Activated CD8-positive, alpha-beta memory T cell treated with anti-CD3 and anti-CD28 coated beads for 24 hours (primary cell): Measurements from ENCODE around the gene TCIRG1.
"Not testable (repeated sequence)": the region's sequence is repeated elsewhere in the genome, so short reads cannot be mapped to it uniquely, and the experiment has no call there.

Experiments used
- DNase-seq: peaks from one replicate; pipeline ENCODE4 v3.0.0-alpha.2; 2020

Gene TCIRG1

DNA sequence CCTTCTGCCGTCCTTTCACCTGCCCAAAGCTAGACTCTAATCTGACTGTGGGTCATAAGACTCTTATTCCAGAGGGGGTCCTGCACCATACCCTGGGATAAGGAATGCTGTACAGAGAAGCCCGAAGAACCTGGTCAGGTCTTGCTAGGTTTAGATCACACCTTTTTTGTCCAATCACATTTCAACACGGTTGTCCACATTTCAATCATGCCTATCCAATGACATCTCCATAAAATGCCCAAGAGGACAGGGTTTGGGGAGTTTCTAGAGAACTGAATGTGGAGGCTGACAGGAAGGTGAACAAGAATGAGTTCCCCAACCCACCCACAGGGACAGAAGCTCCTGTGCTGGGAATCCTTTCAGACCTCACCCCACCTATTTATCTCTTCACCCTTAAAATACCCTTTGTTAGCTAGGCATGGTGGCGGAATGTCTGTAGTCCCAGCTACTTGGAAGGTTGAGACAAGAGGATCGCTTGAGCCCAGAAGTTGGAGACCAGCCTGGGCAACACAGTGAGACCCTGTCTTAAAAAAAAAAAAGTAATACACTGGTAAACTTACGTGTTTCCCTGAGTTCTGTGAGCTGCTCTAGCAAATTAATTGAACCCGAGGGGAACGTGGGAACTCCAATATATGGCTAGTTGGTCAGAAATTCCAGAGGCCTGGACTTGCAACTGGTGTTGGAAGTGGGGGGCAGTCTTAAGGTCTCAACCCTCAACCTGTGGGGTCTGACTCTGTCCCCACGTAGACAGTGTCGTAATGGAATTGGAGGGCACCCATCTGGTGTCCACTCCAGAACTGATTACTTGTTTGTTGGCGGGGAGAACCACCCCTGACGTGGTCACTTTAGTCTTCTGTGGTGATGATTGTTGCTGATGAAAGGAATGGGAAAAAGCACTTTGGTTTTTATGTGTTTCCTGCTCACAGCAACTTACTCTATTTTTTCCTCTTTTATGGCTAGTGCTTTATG lies 17.8 kb downstream of the TCIRG1 start:
- no peak for DNase-seq

DNA sequence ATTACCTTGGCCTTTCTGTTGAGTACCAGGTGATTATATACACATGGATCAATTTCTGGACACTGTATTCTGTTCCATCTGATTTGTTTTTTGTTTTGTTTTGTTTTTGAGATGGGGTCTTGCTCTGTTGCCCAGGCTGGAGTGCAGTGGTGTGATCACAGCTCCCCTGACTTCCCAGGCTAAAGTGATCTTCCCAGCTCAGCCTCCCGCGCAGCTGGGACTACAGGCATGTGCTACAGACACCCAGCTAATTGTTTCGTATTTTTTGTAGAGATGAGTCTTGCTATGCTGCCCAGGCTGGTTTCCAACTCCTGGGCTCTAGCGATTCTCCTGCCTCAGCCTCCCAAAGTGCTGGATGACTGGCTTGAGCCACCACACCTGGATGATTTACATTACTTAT lies 19.0 kb downstream of the TCIRG1 start:
- no peak for DNase-seq

DNA sequence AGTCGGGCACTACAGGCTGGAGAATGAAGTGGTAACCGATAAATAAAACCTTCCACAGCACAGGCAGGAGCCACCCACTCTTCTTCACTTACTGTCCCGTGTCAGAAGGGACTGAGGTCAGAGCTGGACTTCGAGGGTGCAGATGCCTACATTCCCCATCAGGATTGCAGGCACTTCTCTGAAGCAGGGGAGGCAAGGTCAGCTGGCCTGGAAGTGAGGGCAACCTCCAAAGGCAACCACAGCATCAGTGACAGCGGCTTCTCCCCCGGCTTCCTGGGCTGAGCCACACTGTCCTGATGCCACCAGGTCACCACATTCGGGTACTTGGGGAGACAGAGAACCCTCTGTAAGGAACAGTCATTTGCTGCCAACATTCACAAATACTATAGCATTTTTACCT lies 22.7 kb downstream of the TCIRG1 start:
- DNase-seq = no peak

DNA sequence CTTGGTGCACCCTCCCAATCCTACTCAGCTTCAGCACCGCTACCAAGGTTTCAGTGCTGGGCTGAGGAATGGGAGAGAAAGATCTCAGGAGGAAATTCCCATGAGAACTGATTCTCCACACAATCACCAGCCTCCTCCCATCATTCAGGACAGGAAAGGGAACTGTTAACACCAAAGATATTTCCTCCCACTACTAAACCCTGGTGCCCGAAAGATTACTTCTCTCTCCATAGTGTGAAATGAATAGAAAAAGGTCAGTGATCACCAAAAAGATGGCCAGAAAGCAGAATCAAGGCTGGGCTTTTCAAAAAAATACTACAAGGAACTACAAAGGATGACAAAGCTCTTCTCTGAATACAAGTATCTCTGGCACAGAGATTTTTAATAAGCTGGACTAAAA lies 26.1 kb downstream of the TCIRG1 start:
- no peak for DNase-seq

DNA sequence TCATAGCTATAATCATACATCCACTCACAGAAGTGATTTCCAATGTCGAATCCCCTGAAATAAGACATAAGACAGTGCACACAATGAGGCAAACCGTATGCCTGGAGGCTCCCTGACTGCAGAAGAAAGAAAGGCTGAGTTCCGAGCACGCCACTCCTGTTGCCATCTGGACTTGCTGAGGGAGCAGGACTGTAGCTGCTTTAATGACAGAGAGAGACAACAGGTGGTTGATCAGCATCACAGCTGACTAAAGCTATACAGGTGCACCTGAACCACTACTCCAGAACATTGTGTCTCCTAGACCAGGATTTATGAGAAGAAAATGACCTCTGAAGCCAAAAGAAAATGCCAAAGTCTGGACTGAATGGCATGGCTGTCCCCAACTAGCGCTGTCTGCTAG lies 27.0 kb downstream of the TCIRG1 start:
- no peak for DNase-seq

DNA sequence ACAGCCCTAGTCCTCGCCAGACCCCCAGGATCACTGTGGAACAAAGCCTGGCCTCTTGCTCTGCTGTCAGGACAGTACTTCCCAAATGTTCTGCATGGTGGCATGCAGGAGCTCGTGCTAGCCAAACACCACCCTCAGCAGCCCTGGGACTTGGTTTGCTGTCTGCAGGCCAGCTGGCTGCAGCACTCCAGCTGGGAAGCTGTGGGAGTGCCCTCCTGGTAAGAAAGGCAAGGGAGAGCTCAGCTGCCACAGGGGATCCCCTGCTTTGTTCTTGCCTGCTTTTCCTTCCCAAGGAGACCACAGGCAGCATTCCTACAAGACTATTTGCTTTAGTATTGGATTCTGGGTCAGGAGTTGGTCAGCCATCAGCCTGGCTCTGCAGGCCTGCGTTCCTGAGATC lies 27.9 kb downstream of the TCIRG1 start:
- DNase-seq = no peak

DNA sequence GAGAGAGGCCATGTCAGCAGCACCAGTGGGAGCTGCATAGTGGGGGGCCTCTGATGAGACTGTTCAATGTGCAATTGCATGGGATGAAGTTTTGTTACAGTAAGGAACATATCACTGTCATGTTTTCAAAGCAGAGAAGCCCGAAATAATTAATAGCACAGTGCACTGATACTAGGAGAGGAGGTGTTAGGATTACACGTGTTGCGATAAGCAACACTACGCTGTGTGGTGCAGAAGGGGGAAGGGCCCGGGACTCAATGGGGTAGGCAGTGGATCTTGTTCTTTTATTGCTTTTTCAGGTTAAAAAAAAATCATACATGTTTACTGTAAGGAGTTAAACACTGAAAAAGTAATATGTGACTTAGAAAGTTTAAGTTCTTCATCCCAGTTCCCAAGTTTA lies 29.2 kb downstream of the TCIRG1 start:
- no peak for DNase-seq

DNA sequence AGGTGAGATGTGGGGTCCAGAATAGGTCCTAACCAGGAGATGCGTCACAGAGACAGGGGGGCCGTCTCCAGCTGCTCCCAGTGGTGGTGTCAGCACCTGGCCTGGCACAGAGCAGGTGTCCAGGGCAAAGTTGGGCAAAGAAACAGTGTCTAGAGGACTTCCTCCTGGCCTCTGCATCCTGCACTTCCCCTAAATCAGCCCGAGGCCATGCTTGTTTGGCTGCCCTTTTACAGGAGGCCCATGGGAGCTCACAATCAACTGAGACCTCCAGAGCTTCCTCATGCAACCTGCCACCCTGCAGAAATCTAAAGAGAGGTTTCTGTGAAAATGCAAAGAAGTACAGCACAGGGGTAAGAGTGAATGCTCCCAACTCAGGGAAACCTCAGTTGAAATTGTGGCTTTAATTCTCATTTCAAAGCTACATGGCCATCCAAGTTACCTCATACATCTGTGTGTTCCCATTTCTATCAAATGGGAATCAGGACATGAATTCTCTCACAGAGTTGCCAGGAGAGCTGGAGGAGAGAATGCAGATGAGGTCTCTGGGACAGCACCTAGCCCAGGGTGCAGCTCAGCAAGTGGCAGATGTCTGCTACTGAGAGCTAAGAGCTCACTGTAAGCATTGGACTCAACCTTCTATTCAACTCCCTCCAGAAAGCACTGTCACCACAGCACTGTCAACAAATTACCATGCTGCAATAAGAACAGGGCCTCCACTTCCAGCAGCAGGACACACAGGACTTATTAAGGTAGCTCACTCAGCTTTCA lies 32.6 kb downstream of the TCIRG1 start:
- no peak for DNase-seq

DNA sequence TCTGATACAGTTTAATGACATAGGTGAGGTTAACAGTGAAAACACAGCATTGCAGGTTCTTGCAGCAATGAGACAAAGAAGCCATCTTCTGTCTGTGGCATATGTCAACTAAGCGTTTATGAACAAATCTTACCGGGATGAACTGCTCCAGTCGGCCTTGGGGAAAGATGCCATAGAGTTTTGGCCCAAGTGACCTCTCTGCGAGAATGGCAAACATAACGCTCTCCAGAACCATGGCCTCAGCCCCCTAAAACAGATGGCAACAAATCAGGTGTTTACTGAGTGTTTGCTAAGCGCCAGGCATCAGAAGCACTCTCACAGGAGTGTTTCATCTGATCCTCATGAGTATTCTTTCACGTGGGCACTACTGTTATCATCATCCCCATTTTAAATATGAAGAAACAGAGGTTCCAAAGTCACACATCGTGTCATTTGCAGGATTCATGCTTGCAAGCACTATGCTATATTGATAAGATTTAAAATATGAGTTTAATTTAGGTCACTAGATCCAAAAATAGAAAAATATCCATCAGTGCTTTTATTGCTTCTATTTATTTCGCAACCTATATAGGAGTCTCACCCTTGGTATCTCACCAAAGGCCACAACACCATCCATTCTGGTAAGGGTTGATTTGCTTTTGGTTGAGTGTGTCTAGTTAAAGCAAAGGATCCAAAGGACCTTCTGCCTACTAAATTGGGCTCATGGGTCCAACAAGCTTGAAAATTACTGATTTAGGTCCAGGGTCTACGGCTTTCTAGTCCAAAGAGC lies 35.9 kb downstream of the TCIRG1 start:
- DNase-seq = no peak

DNA sequence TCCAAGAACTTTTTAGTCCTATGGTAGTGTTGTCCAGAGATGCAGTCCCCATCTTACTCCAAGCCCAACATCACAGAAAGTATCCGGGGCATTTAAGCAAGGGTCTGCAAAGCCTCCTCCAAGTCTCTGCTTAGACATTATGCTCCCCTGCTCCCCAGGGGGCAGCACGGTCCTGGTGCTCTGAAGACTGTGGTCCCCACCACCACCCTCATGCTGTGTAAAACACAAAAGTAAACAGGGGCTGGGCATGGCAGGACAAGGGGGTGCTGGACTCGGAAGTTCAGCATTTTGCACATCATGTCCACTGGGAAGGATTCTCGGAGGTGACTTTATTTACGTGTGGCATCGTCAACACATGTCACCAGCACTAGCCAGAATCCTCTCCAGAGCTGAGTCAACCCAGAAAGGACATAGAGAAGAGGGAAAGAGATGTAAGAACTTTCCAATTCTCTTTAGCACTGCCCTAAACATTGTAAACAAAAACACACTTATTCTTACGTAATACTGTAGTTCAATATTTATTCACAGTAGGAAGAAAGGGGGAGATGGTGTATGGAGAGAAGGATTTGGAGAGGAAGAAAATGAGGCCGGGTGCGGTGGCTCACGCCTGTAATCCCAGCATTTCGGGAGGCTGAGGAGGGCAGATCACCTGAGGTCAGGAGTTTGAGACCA lies 37.7 kb downstream of the TCIRG1 start:
- no peak for DNase-seq

DNA sequence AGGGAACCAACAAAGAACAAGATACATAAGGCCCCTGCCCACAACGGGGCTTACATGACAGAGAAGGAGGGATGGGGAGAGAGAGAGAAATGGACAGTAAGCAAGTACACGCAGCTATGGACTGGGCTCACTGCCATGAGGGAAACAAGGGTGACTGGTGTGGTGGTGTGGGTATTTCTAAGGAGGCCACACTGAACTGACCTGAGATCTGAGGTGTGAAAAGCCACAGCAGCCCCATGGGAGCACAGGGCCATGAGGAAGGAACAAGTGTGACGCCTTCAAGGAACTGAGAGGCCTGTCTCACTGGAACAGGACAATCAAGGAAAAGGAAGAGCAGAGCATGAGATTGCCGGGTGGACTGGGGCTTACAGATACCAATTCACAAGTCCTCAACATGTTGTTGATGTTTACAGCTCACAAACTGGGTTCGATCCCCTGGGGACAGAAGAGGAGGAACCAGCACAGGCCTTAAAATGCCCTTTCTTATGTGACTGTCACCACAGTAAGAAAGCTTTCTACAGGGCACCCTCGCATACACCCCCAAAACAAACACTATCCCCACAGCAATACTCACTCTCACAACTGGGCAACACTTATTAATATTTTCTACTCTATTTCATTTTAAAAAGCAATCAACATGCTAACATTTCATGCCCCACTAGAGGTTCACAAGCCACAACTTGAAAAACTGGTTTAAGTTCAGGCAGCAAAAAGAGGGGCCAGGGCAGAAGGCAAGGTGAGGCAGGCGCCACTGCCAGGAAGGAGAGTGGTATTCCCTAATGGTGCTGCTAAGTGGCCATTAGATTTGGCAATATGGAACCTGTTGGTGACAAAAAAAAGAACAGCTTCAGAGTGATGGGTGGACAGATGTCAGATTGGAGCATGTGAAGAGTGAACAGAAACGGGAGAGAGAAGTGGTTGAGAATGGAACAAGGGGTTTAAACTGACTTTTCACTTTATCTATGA lies 39.1 kb downstream of the TCIRG1 start:
- DNase-seq = no peak

DNA sequence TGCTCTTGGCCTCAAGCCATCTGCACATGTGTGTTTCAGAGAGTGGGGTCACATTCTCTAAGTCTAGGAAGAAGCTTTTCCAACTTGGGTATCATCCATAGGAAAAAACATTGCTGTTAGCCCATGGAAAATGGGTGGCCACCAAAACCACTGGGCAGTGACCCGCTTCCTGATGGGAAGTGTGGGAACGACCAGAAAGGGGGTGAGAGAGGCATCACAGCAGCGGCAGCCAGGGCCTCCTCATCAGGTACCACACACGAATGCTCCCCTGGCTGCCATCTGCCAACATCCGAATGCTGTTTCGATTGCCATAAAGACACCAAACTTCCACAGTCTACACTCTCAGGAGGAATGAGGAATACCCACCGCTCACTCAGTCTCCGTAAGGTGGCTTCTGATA lies 42.0 kb downstream of the TCIRG1 start:
- DNase-seq = no peak

DNA sequence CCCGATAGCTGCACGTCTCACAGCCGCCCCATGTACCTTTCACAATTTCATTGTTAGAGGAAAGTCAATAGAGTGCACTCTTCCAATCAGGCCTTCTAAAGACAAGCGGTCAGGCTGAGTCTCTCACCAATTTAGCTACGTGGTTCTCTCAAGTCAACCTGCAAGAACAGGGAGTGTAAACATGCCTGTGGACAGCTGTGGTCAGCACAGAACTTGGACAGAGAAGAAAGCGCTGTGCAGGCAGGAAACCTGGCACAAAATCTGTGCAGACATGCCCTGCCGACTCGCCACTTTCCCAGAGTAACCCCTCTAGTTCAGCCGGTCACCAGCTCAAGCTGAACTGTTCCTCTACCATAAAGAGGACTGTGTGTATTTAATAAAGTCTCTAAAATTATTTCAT lies 42.9 kb downstream of the TCIRG1 start:
- DNase-seq = no peak

DNA sequence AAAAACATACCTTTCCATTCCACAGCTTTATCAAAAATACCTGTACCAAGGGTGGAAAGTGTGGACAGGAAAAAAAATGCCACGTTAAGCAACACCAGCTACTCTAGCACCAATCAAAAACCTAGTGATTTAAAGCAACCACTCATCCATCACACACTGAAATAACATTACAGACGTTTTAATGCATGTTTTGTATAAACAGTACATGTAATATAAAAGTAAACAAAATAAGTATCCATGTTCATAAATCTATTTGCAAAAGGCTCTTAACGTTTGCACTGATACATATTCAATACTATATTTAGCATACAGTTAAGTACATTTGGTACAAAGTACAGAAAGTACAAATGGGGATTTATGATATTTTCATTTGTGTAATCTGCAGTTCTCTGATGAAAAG lies 43.7 kb downstream of the TCIRG1 start:
- DNase-seq = no peak

DNA sequence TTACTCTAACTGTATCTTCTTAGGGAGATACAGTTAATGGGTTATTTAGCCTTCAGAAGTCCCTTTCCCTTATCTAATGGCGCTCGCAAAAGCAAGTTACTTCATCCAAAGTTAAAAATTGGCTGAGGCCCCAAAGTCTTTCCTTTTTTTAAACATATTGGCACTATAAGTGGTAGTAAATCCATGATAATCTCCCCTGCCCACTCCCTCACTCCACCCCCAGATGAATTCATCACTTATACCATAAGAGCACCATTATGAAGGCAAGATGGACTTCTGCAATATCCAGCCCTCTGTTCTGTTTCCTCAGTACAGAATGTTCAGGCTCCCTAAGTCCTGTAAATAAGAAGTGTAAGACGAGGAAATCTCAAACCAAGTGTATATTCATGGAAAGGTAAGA lies 44.7 kb downstream of the TCIRG1 start:
- no peak for DNase-seq

DNA sequence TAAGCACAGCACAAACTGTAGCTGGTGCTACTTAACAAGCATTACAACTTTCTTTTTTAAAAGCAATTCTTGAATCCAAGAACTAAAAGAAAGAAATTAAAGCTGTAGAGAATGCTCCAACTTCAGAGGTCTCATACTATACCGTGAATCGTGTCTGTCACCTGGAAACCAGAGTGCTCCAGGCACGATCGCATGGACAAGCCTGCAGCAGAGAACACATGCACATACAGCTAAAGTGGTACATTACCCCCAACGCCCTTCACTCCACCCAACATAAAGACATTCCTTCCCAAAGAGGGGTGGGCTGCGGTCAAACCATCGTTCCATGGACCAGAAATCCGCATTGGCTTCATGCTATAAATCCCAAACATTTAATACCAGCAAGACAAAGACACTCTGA lies 50.9 kb downstream of the TCIRG1 start:
- DNase-seq = no peak

DNA sequence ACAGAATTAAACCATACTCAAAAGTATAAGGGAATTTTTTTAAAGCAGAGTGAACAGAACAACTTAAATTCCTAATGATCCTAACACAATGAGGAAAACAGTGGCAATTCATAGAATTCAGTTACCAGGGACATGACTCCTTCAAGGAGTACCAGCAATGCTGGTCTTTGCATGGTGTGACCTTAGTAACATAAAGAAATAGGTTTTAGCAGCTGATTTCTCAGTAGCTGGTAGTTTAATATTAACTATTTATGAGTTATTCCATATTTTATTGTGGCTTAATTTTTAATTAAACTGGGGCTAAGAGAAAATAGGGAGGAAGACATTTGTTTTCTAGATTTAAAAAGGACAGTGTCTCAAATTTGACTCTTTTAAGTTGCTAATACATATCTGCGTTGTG lies 51.5 kb downstream of the TCIRG1 start:
- DNase-seq = no peak

DNA sequence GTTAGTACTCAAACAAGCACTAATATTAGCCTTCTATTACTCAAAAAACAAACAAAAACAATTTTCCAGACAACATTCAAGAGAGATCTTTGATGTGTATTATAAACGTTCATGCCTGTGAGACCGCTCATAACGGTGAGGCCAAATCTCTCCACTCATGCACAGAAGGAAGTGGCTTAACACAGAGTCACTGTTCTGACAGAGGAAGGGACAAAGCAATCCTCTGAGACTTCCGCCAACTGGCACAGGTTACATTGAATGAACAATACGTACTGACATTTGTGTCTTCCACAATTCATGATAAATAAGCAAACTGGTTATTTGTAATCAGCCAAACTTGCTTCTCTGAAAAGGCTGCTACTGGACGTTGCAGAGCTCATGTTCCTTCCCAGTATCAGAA lies 51.9 kb downstream of the TCIRG1 start:
- no peak for DNase-seq

DNA sequence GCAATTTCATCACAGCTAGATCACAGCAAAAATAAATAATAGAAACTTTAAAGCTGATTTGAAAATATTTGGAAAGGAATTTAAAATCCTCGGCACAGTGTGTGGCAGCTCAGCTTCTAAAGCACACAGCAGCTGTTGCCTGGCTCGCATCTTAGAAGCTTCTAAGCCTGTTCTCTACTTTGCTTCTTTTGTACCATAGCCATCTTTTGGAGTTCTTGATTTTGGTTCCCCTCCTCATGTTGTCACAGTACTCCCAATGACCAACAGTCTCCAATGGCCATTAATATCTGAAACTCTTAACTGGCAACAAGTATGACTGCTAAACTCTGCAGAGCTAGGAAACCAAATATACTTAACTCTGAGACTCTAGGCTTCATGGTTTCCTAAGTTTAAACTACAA lies 53.6 kb downstream of the TCIRG1 start:
- no peak for DNase-seq

DNA sequence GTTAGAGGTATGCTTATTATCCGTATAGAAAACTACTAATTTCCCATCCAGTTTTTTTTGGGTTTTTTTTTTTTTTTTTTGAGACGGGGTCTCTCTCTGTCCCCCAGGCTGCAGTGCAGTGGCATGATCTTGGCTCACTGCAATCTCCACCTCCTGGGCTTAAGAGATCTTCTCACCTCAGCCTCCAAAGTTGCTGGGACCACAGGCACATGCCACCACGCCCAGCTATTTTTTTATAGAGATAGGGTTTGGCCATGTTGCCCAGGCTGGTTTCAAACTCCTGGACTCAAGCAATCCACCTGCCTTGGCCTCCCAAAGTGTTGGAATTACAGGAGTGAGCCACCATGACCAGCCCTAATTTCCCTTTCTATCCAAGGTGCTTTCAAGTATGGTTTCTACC lies 54.1 kb downstream of the TCIRG1 start:
- DNase-seq = not testable (repeated sequence)

DNA sequence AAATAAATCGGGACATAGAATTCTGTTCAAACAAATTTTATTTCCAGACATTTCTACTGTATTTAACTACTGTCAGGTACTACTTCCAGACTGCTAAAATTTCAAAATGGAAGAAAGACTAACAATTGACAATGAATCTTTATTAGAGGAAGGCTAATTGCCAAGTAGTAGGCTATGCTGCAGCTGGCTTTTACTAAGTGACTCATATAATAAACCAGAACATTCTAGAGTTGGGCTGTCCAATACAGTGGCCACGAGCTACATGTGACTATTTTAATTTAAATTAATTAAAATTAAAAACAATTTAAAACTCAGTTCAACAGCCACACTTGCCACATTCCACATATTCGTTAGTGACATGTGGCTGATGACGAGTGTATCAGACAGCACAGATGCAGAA lies 54.7 kb downstream of the TCIRG1 start:
- no peak for DNase-seq

DNA sequence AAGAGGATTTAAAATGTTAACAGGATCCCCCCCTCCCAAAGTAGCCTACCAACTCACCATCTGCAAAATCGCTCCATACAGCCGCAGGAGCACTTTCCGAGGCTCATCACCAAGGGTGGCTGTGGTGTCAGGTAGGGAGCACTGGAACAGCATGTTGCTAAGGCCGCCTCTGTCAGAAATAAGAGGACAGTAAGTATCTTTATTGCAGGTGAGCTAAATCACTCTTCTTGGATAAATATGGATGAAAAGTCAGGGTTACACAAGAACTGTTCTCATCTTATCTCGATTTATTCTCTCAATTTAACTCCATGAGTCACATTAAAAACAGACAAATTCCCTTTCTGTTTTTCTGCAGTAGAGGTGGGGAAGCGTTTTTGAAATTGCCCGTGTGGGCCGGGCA lies 58.1 kb downstream of the TCIRG1 start:
- DNase-seq = no peak
